Measurements from ENCODE around the gene CCDC106. TPM values are rescaled to one million over a fixed set of nuclear protein-coding genes. Genes with fewer than 3 reads are reported as not detected.
A peak's percentile ranks its signal among the peaks of the same experiment; 100 is the strongest.

Gene CCDC106
- polyA plus RNA-seq, 3 donors from 2014 or later: 1.1 to 1.7 TPM; not detected in 1

DNA sequence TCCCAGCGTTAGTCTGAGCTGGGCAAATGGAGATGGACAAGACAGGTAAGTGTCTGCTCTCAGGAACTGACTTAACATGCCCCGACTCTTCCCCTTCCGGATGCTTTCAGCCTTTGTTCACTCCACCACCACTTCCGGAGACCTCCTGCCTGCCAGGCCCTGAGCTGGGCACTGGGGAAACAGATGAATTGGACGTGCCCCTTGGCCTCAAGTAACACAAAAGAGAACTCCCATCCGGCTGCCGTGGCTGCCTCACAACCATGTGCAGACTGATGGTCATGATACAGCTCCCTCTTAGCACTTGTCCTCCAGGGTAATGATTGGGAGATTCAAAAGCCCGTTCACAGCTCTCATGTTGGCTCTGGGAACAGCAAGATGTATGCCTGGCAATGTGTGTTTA is 30.6 kb upstream of the CCDC106 start:
- H3K27ac Mint-ChIP-seq: no peak overlapping the region
- H3K4me3 Mint-ChIP-seq: no peak overlapping the region
- no peaks in the 10 kb centered on the region for H3K9me3 Mint-ChIP-seq
- H3K4me1 Mint-ChIP-seq: peaks cover 10 to 19% of the 10 kb centered on the region in 2 donors
- peaks cover 0 to 2% (median 0%) of the 10 kb centered on the region in 3 donors for H3K27me3 Mint-ChIP-seq (ENCODE audit: low read depth in 3 of 3)
- no peak for DNase-seq
- peaks cover 0 to 8% (median 7%) of the 10 kb centered on the region in 3 donors for H3K36me3 Mint-ChIP-seq

DNA sequence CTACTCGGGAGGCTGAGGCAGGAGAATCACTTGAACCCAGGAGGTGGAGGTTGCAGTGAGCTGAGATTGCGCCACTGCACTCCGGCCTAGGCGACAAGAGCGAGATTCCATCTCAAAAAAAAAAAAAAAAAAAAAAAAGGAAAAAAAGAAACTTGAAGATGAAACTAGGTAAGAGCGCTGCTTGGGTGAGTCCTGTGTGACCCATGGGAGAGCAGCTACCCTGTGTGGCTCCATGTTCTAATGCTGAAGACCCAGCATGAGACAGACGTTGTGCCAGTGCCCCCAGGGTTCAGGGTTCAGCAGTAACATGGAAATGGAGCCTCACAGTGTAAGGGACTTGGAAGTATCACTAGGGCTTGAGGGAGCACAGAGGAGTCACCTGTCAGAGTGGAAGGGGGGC is 29.6 kb upstream of the CCDC106 start:
- H3K27ac Mint-ChIP-seq: peak overlapping the region in 1 of 6 donors; percentile 22
- H3K4me1 Mint-ChIP-seq: peaks cover 9 to 16% of the 10 kb centered on the region in 2 donors
- H3K9me3 Mint-ChIP-seq: no peaks in the 10 kb centered on the region
- no peak overlapping the region for H3K4me3 Mint-ChIP-seq
- no peak for DNase-seq
- peaks cover 0 to 2% (median 0%) of the 10 kb centered on the region in 3 donors for H3K27me3 Mint-ChIP-seq (ENCODE audit: low read depth in 3 of 3)
- peaks cover 0 to 6% (median 2%) of the 10 kb centered on the region in 3 donors for H3K36me3 Mint-ChIP-seq

DNA sequence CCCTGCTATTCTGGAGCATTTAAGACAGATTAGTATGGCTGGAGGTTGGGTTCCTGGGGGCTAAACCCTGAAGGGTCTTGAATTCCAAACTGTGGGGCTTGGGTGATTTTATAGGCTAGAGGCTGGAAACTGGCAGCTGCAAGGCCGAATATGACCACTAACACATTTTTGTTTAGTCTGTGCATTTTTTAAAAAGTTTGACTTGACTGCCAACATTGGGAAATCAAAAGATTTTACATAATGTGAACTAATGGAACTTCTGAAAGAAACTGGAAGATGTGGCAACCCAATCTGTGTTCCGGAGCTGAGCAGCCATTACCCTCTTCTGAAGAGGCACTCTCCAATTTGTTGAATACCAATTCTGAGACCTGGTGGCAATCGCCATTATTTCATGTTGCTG is 28.7 kb upstream of the CCDC106 start:
- H3K4me1 Mint-ChIP-seq: peaks cover 15 to 24% of the 10 kb centered on the region in 2 donors
- H3K4me3 Mint-ChIP-seq: no peak overlapping the region
- H3K27me3 Mint-ChIP-seq (ENCODE audit: low read depth in 3 of 3): peaks cover 0 to 7% (median 4%) of the 10 kb centered on the region in 3 donors
- no peak for DNase-seq
- peaks cover 0 to 8% (median 4%) of the 10 kb centered on the region in 3 donors for H3K36me3 Mint-ChIP-seq
- H3K27ac Mint-ChIP-seq: peak overlapping the region in 1 of 6 donors; percentile 44
- no peaks in the 10 kb centered on the region for H3K9me3 Mint-ChIP-seq

DNA sequence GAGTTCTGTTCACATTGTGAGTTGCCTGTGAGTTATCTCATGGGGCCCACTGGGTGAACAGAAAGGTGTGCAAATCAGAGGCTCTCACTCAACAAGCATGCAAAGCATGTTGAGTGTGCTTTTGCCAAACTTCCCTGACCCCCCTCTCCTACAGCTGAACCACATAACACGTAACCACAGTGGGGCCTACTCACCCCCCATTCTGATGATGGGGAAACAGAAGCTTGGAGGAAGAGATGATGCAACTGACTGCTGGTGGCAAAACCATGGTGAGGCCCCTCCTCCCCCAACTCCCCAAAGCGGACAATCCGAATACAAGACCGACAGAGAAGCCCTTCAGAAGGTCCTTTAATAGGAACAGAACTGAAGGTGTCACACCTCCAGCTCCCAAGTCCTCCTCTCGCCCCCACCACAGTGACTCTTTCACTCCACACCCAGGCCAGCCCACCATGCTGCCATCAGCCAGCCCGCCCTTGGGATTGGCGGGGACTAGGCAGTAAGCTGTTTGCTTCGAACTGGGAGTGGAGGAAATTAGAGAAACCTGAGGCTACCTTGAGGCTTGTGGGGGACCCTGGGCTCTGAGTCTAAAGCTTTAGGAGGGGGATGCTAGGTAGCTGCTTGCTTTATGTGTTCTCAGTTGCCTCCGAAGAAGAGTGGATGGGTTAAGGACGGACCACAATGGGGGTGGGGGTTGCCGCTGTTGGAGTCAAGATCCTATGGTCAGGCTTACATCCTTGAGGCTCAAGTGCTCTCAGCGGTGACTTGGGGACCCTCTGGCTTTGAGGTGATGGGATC is 27.4 kb upstream of the CCDC106 start:
- H3K4me3 Mint-ChIP-seq: no peak overlapping the region
- peaks cover 0 to 8% (median 4%) of the 10 kb centered on the region in 3 donors for H3K36me3 Mint-ChIP-seq
- peaks cover 5 to 12% (median 8%) of the 10 kb centered on the region in 3 donors for H3K27me3 Mint-ChIP-seq (ENCODE audit: low read depth in 3 of 3)
- peaks cover 22 to 33% of the 10 kb centered on the region in 2 donors for H3K4me1 Mint-ChIP-seq
- H3K9me3 Mint-ChIP-seq: no peaks in the 10 kb centered on the region
- peak overlapping the region in 1 of 6 donors; percentile 33 for H3K27ac Mint-ChIP-seq
- no peak for DNase-seq

- Mint-ChIP-seq H3K9me3 (no peaks in the 10 kb centered on the region), H3K36me3 (peaks cover 0 to 8% (median 4%) of the 10 kb centered on the region in 3 donors), H3K27ac (no peak overlapping the region), H3K4me1 (peaks cover 22 to 33% of the 10 kb centered on the region in 2 donors), H3K27me3 (ENCODE audit: low read depth in 3 of 3) (peaks cover 5 to 12% (median 8%) of the 10 kb centered on the region in 3 donors), H3K4me3 (no peak overlapping the region)
- no peak for DNase-seq
Observed at GRCh38 chr19:55621205-55621672, 26.8 kb upstream of the CCDC106 start.

DNA sequence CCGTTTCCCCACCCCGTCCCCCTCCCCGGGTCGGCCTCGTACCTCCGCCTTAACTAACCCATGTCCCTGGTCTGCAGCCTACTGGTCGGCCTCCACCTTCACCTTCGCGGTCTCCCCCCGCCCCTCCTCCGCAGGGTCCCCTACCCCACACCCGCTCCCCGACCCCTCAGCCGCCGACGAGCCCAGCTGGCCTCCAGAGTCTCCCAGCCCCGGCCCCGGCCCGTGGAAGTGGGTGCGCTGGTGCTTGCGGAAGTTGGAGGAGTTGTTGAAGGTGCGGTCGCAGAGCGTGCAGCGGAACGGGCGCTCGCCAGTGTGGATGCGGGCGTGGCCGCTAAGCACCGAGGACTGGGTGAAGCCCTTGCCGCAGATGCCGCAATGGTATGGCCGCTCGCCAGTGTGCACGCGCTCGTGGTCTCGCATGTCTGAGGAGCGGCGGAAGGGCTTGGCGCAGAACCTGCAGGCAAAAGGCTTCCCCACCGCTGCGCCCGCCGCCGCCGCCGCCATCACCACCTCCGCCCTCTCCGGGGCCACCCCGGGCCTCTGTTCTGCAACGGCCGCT is 26.3 kb upstream of the CCDC106 start:
- Mint-ChIP-seq H3K27ac (no peak overlapping the region), H3K27me3 (ENCODE audit: low read depth in 3 of 3) (peaks cover 5 to 12% (median 8%) of the 10 kb centered on the region in 3 donors), H3K4me3 (no peak overlapping the region), H3K36me3 (peaks cover 0 to 8% (median 4%) of the 10 kb centered on the region in 3 donors), H3K4me1 (peaks cover 22 to 33% of the 10 kb centered on the region in 2 donors), H3K9me3 (no peaks in the 10 kb centered on the region)
- no peak for DNase-seq

GRCh38 chr19:55622242-55622969 is 25.6 kb upstream of the CCDC106 start:
- Mint-ChIP-seq H3K27ac (peak overlapping the region in 1 of 6 donors; percentile 69), H3K4me3 (no peak overlapping the region), H3K27me3 (ENCODE audit: low read depth in 3 of 3) (peaks cover 5 to 10% (median 8%) of the 10 kb centered on the region in 3 donors), H3K4me1 (peaks cover 22 to 30% of the 10 kb centered on the region in 2 donors), H3K36me3 (peaks cover 0 to 6% (median 4%) of the 10 kb centered on the region in 3 donors), H3K9me3 (no peaks in the 10 kb centered on the region)
- no peak for DNase-seq

DNA sequence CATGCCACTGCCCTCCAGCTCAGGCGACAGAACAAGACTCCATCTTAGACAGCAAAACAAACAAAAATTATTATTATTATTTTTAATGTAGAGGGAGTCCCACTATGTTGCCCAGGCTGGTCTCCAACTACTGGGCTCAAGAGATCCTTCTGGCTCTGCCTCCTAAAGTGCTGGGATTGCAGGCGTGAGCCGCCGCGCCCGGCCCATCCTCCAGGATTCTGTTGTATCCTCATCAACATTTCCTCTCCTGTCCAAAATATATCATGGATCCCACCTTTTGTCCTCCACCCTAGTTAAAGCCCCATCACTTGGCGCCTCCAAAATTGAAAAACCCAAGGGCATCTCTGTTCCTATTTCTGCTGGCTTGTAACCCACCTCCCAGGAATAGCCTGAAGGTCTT is 24.9 kb upstream of the CCDC106 start:
- Mint-ChIP-seq H3K36me3 (peaks cover 0 to 4% (median 4%) of the 10 kb centered on the region in 3 donors), H3K9me3 (no peaks in the 10 kb centered on the region), H3K4me3 (no peak overlapping the region), H3K4me1 (peaks cover 22 to 28% of the 10 kb centered on the region in 2 donors), H3K27ac (peak overlapping the region in 2 of 6 donors; percentile 26 to 62), H3K27me3 (ENCODE audit: low read depth in 3 of 3) (peaks cover 5 to 10% (median 8%) of the 10 kb centered on the region in 3 donors)
- DNase-seq: no peak

DNA sequence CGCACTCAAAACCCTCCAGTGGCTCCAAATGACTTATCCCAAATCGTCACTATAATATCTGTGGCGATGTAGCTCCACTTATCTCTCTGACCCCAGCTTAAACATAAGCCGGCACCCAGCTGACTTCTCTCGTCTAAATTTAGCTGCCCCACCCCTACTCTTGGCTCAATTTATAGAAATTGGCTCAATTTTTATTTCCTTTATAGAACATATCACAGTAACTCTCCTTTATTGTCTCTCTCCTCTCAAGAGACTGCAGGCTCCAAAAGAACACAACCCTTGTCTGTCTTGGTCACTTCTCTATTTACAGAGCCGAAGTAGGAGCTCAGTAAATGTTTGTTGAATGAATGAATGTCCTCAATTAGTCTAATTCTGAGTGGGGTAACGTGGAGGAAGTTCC is 24.5 kb upstream of the CCDC106 start:
- H3K4me1 Mint-ChIP-seq: peaks cover 22 to 28% of the 10 kb centered on the region in 2 donors

GRCh38 chr19:55624109-55625003 is 23.7 kb upstream of the CCDC106 start, which contains the start of gene ZNF784:
TSS of gene ZNF784 (minus strand) at chr19:55624566. CDS start at chr19:55624561, 5 bp downstream.
- peaks cover 22 to 28% of the 10 kb centered on the region in 2 donors for H3K4me1 Mint-ChIP-seq
- H3K27me3 Mint-ChIP-seq (ENCODE audit: low read depth in 3 of 3): peaks cover 5 to 10% (median 8%) of the 10 kb centered on the region in 3 donors
- peak within 1 kb of the TSS; percentile 80 to 98 (median 96) for H3K27ac Mint-ChIP-seq
- H3K4me3 Mint-ChIP-seq: peak within 1 kb of the TSS; percentile 85 to 94 (median 88)
- H3K9me3 Mint-ChIP-seq: no peaks in the 10 kb centered on the region
- peak; percentile 92 to 94 (median 93) for DNase-seq
- peaks cover 0 to 4% (median 4%) of the 10 kb centered on the region in 3 donors for H3K36me3 Mint-ChIP-seq

More for the DNA sequence above, 24.5 kb upstream of the CCDC106 start:
- peak overlapping the region in 5 of 6 donors; percentile 52 to 97 (median 86) for H3K27ac Mint-ChIP-seq
- peaks cover 5 to 10% (median 8%) of the 10 kb centered on the region in 3 donors for H3K27me3 Mint-ChIP-seq (ENCODE audit: low read depth in 3 of 3)
- H3K4me3 Mint-ChIP-seq: peak overlapping the region in 2 of 5 donors; percentile 92 to 94
- no peak for DNase-seq
- no peaks in the 10 kb centered on the region for H3K9me3 Mint-ChIP-seq
- peaks cover 0 to 4% (median 4%) of the 10 kb centered on the region in 3 donors for H3K36me3 Mint-ChIP-seq

GRCh38 chr19:55625004-55625326 is 23.0 kb upstream of the CCDC106 start:
- H3K9me3 Mint-ChIP-seq: no peaks in the 10 kb centered on the region
- peaks cover 22 to 28% of the 10 kb centered on the region in 2 donors for H3K4me1 Mint-ChIP-seq
- peak overlapping the region; percentile 85 to 94 (median 88) for H3K4me3 Mint-ChIP-seq
- H3K27ac Mint-ChIP-seq: peak overlapping the region; percentile 80 to 98 (median 96)
- H3K27me3 Mint-ChIP-seq (ENCODE audit: low read depth in 3 of 3): peaks cover 5 to 10% (median 8%) of the 10 kb centered on the region in 3 donors
- H3K36me3 Mint-ChIP-seq: peaks cover 0 to 4% (median 4%) of the 10 kb centered on the region in 3 donors
- no peak for DNase-seq

DNA sequence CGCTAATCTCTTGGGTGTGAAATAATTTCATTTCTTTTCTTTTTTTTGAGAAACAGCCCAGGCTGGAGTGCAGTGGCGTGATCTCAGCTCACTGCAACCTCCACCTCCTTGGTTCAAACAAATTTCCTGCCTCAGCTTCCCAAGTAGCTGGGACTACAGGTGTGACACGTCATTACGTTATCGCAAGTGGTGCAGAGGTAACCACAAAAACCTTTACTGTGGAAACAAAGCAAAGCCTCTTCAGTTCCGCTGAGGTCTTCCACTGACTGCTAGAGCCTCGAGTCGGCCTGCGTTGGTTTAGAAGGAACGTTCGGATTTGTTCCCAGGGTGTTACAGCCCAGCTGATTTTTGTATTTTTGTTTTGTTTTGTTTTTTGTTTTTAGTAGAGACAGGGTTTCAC is 21.7 kb upstream of the CCDC106 start:
- peaks cover 0 to 4% (median 4%) of the 10 kb centered on the region in 3 donors for H3K36me3 Mint-ChIP-seq
- peaks cover 15 to 20% of the 10 kb centered on the region in 2 donors for H3K4me1 Mint-ChIP-seq
- no peaks in the 10 kb centered on the region for H3K9me3 Mint-ChIP-seq
- peak in 1 of 3 donors; percentile 13 for DNase-seq
- peaks cover 5 to 10% (median 8%) of the 10 kb centered on the region in 3 donors for H3K27me3 Mint-ChIP-seq (ENCODE audit: low read depth in 3 of 3)
- peak overlapping the region in 1 of 5 donors; percentile 29 for H3K4me3 Mint-ChIP-seq
- H3K27ac Mint-ChIP-seq: peak overlapping the region in 1 of 6 donors; percentile 29
